Mucosa of stomach (tissue), 1 donor: ENCODE results near the gene VEPH1.

Experiments used
- H3K27me3 ChIP-seq: one replicate; pipeline ENCODE4 v1.7.0; 2013; ENCODE audit warnings: mild to moderate bottlenecking, low read length; ENCODE audit not compliant: control insufficient read depth, insufficient read depth
- H3K36me3 ChIP-seq: one replicate; pipeline ENCODE4 v1.7.0; 2013; ENCODE audit warnings: low read length; ENCODE audit not compliant: control insufficient read depth, insufficient read depth
- H3K4me1 ChIP-seq: one replicate; pipeline ENCODE4 v1.7.0; 2013; ENCODE audit warnings: mild to moderate bottlenecking, low read length; ENCODE audit not compliant: control insufficient read depth, insufficient read depth
- H3K4me3 ChIP-seq: one replicate; pipeline ENCODE4 v1.7.0; 2013; ENCODE audit warnings: low read length
- H3K9ac ChIP-seq: one replicate; pipeline ENCODE4 v1.7.0; 2013; ENCODE audit warnings: mild to moderate bottlenecking, low read length, moderate library complexity
- H3K9me3 ChIP-seq: one replicate; pipeline ENCODE4 v1.7.0; 2013; ENCODE audit warnings: mild to moderate bottlenecking, low read length, moderate library complexity; ENCODE audit not compliant: control insufficient read depth
- donor health status: Pancreatic carcinoma.

The VEPH1 gene

GRCh38 chr3:157502916-157503595 lies at the start of gene VEPH1:
Gene VEPH1, minus strand, starts transcription at chr3:157503416. Its CDS starts 8,067 bp downstream, at chr3:157495349.
- Histone ChIP-seq H3K9me3 (no peaks in the 10 kb centered on the region), H3K36me3 (no peaks in the 10 kb centered on the region), H3K27me3 (peaks cover 8% of the 10 kb centered on the region), H3K4me3 (no peak within 1 kb of the TSS), H3K9ac (no peak within 1 kb of the TSS), H3K4me1 (peaks cover 11% of the 10 kb centered on the region)

GRCh38 chr3:157551961-157552360 lies 48.7 kb upstream of the VEPH1 start:
- H3K4me1 ChIP-seq, result no peaks in the 10 kb centered on the region
- no peak overlapping the region for H3K4me3 ChIP-seq
- H3K27me3 ChIP-seq, result no peaks in the 10 kb centered on the region
- H3K9me3 ChIP-seq, result no peaks in the 10 kb centered on the region
- H3K36me3 ChIP-seq, result no peaks in the 10 kb centered on the region
- H3K9ac ChIP-seq, result no peak overlapping the region

- H3K27me3 ChIP-seq, result no peaks in the 10 kb centered on the region
- no peak overlapping the region for H3K9ac ChIP-seq
- no peaks in the 10 kb centered on the region for H3K9me3 ChIP-seq
- H3K4me1 ChIP-seq, result no peaks in the 10 kb centered on the region
- no peaks in the 10 kb centered on the region for H3K36me3 ChIP-seq
- H3K4me3 ChIP-seq, result no peak overlapping the region
These were observed 46.3 kb upstream of the VEPH1 start for GRCh38 chr3:157549498-157549897.

- H3K4me1 ChIP-seq, result peaks cover 4% of the 10 kb centered on the region
- H3K9me3 ChIP-seq, result no peaks in the 10 kb centered on the region
- H3K4me3 ChIP-seq, result no peak overlapping the region
- H3K9ac ChIP-seq, result no peak overlapping the region
- H3K27me3 ChIP-seq, result no peaks in the 10 kb centered on the region
- no peaks in the 10 kb centered on the region for H3K36me3 ChIP-seq
These were observed 41.4 kb upstream of the VEPH1 start for GRCh38 chr3:157544501-157545130.

GRCh38 chr3:157543501-157544035 lies 40.4 kb upstream of the VEPH1 start:
- H3K27me3 ChIP-seq, result no peaks in the 10 kb centered on the region
- H3K36me3 ChIP-seq, result no peaks in the 10 kb centered on the region
- H3K9me3 ChIP-seq, result no peaks in the 10 kb centered on the region
- peaks cover 4% of the 10 kb centered on the region for H3K4me1 ChIP-seq
- peak overlapping the region; percentile 56 for H3K9ac ChIP-seq
- H3K4me3 ChIP-seq, result peak overlapping the region; percentile 44

GRCh38 chr3:157542711-157543500 lies 39.7 kb upstream of the VEPH1 start:
- Histone ChIP-seq H3K4me3 (peak overlapping the region; percentile 44), H3K36me3 (no peaks in the 10 kb centered on the region), H3K4me1 (peaks cover 4% of the 10 kb centered on the region), H3K9me3 (no peaks in the 10 kb centered on the region), H3K9ac (peak overlapping the region; percentile 56), H3K27me3 (no peaks in the 10 kb centered on the region)

GRCh38 chr3:157541506-157542236 lies 38.5 kb upstream of the VEPH1 start:
- Histone ChIP-seq H3K9ac (no peak overlapping the region), H3K36me3 (no peaks in the 10 kb centered on the region), H3K27me3 (no peaks in the 10 kb centered on the region), H3K9me3 (no peaks in the 10 kb centered on the region), H3K4me1 (peaks cover 4% of the 10 kb centered on the region), H3K4me3 (no peak overlapping the region)

- Histone ChIP-seq H3K27me3 (no peaks in the 10 kb centered on the region), H3K4me3 (no peak overlapping the region)
These were observed 37.4 kb upstream of the VEPH1 start for GRCh38 chr3:157540656-157541055.

GRCh38 chr3:157535667-157536066 lies 32.5 kb upstream of the VEPH1 start:
- no peaks in the 10 kb centered on the region for H3K36me3 ChIP-seq
- no peaks in the 10 kb centered on the region for H3K9me3 ChIP-seq
- H3K4me3 ChIP-seq, result no peak overlapping the region
- no peaks in the 10 kb centered on the region for H3K4me1 ChIP-seq
- no peak overlapping the region for H3K9ac ChIP-seq
- H3K27me3 ChIP-seq, result no peaks in the 10 kb centered on the region

More at GRCh38 chr3:157540656-157541055, 37.4 kb upstream of the VEPH1 start:
- no peaks in the 10 kb centered on the region for H3K36me3 ChIP-seq
- H3K9me3 ChIP-seq, result no peaks in the 10 kb centered on the region
- no peak overlapping the region for H3K9ac ChIP-seq
- peaks cover 4% of the 10 kb centered on the region for H3K4me1 ChIP-seq

GRCh38 chr3:157534725-157535161 lies 31.5 kb upstream of the VEPH1 start:
- Histone ChIP-seq H3K36me3 (no peaks in the 10 kb centered on the region), H3K27me3 (no peaks in the 10 kb centered on the region), H3K4me1 (no peaks in the 10 kb centered on the region), H3K4me3 (no peak overlapping the region), H3K9me3 (no peaks in the 10 kb centered on the region), H3K9ac (no peak overlapping the region)

- no peaks in the 10 kb centered on the region for H3K27me3 ChIP-seq
- no peak overlapping the region for H3K4me3 ChIP-seq
- H3K9ac ChIP-seq, result no peak overlapping the region
- no peaks in the 10 kb centered on the region for H3K36me3 ChIP-seq
- no peaks in the 10 kb centered on the region for H3K4me1 ChIP-seq
- H3K9me3 ChIP-seq, result no peaks in the 10 kb centered on the region
These were observed 30.3 kb upstream of the VEPH1 start for GRCh38 chr3:157533298-157534070.
